Cerebellar cortex (tissue), 1 donor: Measurements from ENCODE around the gene KLHDC8A.
A peak's percentile ranks its signal among the peaks of the same experiment; 100 is the strongest.
"Not testable (repeated sequence)": the region's sequence is repeated elsewhere in the genome, so short reads cannot be mapped to it uniquely, and the experiment has no call there.

ENCODE experiments used
- DNase-seq: peaks from one replicate; pipeline ENCODE4 v3.0.0-alpha.2; 2015; ENCODE audit warnings: low spot score

The KLHDC8A gene, protein sequence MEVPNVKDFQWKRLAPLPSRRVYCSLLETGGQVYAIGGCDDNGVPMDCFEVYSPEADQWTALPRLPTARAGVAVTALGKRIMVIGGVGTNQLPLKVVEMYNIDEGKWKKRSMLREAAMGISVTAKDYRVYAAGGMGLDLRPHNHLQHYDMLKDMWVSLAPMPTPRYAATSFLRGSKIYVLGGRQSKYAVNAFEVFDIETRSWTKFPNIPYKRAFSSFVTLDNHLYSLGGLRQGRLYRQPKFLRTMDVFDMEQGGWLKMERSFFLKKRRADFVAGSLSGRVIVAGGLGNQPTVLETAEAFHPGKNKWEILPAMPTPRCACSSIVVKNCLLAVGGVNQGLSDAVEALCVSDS

DNA sequence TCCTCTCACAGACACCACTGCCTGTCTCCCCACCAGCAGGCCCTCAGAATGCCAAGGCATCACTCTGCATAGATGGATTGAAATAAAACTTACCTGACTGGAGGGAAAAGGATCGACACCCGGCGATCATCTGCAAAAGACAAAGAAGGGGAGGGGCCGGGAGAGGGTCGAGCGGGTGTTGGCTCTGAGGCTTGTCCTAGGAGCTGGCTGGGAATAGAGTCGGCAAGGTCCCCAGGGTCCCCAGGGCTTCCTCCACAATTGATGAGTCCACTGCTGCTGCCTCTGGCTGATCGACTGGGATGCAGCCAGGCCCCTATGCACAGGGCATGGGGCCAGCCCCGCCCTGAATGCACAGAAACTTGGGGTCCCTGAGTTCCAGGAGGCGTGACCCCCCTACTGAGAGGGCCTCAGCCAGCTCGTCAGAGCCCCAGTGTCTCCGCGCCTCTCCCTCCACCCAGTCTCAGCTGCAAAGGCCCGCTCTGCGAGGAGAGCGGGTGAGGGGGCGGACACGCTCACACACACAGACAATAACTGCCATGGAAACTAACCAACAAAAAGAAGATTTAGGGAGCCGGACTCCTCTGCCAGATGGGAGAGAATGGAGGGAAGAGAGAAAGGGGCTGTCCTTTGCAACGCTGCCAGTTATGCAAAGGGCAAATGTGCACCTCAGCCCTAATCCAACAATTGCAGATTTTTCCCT lies at the start of gene KLHDC8A:
TSS of gene KLHDC8A (minus strand) at position 483 of the 700 bp plus-strand sequence. CDS start 13,318 bp downstream, outside the sequence.
- no peak for DNase-seq

DNA sequence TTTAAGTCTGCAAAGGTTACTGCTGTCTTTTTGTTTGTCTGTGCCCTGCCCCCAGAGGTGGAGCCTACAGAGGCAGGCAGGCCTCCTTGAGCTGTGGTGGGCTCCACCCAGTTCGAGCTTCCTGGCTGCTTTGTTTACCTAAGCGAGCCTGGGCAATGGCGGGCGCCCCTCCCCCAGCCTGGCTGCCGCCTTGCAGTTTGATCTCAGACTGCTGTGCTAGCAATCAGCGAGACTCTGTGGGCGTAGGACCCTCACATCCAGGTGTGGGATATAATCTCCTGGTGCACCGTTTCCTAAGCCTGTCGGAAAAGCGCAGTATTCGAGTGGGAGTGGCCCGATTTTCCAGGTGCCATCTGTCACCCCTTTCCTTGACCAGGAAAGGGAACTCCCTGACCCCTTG lies 49.5 kb upstream of the KLHDC8A start:
- DNase-seq = not testable (repeated sequence)

DNA sequence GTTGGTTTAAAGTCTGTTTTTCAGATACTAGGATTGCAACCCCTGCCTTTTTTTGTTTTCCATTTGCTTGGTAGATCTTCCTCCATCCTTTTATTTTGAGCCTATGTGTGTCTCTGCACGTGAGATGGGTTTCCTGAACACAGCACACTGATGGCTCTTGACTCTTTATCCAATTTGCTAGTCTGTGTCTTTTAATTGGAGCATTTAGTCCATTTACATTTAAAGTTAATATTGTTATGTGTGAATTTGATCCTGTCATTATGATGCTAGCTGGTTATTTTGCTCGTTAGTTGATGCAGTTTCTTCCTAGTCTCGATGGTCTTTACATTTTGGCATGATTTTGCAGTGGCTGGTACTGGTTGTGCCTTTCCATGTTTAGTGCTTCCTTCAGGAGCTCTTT lies 47.8 kb upstream of the KLHDC8A start:
- not testable (repeated sequence) for DNase-seq

DNA sequence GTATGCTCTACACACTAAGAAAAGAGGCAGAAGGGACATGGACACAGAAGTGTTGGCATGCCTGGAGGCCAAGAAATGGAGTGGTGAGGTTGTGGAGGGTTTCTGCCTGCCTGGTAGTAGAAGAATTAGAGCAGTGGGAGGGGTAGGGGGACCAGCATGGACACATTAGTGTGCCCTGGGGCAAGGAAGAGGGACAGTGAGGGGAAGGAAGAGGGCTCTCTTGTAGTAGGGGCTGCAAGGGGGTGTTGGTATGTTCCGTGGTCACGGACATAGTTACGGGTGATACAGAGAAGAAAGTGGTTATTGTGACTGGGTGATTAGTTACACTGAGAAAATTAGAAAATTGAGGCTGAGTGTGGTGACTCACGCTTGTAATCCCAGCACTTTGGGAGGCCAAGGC lies 41.9 kb upstream of the KLHDC8A start:
- DNase-seq = no peak

DNA sequence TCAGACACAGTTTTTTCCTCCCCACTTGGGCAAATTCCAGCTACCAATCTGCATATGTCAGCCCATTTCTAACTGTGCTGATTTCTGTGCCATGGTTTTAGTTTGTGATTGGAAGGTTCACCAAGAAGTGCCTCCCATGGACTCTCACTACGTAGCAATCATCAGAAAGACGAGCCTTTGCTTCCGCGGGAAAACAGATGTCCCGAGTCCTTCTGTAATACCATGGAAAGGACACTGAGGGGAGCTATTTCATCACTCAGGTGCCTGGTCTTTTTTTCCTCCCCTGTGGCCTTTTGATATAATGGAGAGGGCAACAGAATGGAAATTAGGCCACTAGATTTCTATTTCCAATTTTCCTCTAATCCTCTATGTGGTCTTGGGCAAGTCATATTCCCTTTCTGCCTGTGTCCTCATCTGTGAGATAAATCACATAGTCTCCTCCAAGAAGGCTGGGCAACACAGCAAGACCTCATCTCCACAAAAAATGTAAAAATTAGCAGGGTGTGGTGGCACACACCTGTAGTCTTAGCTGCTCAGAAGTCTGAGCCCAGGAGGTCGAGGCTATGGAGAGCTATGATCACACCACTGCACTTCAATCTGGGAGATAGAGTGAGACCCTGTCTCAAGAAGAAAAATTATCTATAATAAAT lies 40.4 kb upstream of the KLHDC8A start:
- peak; percentile 91 for DNase-seq

DNA sequence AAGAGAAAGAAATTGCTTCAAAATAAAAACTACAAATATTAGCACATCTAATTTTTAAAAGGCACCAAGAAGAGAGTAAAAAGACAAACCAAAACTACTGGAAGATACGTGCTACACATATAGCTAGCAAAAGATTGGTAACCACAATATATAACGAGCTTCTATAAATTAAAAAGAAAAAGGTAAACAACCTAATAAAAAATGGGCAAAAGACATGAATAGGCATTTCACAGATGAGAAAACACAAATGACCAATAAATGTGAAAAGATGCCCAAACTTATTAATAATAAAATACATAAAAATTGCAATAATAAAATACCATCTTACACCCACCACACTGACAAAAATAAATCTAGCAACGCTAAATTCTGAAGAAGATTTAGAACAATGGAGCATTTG lies 38.9 kb upstream of the KLHDC8A start:
- DNase-seq = no peak

DNA sequence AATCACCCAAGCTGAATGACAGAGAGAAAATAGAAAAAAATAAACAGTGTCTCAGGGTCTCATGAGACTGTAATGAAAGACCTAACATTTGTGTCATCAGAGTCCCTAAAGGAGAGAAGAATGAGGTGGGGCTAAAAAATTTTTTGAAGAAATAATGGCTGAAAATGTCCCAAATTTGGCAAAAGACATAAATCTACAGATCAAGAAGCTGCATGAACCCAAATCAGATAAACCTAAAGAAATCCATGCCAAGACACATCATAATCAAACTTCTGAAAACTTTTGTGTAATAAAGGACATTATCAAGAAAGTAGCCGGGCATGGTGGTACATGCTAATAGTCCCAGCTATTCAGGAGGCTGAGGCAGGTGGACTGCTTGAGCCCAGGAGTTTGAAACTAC lies 35.9 kb upstream of the KLHDC8A start:
- no peak for DNase-seq

DNA sequence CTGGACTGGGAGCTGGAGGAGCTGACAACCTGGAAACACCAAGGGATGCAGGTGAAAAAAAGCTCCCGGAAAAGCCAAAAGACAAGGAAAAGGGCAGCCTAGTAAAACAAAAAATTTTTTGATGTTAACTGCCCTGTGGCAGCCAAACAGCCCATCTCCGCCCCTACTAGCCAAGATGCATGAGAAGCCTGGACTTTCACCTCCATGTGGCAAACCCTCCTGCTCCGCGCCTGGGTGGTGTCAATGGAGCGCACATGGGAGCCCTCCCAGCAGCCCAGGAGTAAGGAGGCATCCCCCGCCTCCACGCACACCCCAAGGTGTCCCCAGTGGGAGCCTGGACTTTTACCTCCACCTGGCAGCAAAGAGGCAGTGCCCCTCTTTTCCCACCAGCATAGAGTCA lies 34.7 kb upstream of the KLHDC8A start:
- DNase-seq = no peak

DNA sequence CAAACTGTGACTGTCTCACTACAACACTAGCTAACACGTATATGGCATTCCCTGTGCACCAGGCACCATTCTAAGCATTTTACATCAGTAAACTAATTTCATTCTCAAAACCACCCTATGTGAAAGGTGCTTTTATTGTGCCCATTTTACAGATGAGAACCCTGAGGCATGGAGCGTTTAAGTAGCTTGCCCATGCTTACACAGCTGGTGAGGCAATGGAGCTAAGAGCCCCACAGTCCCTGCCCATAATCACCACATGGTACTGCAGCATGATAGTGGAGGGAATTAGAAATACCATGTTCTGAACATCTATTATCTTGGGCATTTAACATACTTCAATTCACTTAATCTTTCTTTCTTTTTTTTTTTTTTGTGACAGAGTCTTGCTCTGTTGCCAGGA lies 31.1 kb upstream of the KLHDC8A start:
- DNase-seq = no peak

DNA sequence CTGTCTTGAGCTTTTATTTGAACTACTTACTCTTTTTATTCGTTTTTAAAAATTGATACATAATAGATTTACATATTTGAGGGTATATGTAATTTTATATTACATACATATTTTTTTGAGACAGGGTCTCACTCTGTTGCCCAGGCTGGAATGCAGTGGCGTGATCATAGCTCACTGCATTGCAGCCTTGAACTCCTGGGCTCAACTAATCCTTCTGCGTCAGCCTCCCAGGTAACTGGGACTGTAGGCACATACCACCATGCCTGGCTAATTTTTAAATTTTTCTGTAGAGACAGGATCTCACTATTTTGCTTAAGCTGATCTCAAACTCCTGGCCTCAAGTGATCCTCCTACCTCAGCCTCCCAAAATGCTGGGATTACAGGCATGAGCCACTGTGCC lies 26.3 kb upstream of the KLHDC8A start:
- DNase-seq = not testable (repeated sequence)

DNA sequence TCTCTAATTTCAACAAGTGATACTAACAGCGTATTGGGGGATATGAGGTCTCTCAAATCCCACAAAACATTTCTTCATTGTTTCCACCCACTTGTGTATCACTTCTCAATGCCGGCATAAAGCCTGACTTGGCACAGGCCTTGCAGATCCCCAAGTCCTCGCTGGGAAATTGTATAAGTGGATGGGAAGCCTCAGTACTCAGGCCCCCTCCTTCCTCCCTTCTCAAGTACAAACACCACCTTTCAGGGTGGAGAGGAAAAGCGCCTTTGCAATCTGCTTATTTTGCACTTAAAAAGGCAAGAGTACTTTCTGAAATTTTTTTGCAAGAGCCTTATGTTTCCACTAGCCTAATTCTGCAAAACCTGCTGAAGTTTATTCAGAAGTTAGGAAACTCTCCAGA lies 25.8 kb upstream of the KLHDC8A start:
- DNase-seq = no peak

DNA sequence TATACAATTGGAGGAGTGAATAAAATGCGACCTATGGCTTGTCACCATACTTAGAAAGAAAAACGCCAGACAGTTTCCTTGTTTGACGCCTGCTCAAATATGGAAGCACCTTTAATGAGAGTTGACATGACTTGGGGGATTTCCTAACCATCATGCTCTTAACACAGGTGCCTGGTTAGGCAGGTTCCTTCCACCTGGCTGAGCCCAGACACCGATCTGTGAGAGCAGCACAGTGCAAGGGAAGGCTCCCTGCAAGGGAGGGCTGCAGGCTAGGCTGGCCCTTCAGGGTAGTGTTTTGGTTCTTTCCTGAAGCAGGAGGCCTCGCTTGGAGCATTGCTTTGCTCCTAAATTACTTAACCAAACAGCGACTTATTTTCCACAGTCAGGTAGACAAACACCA lies 24.6 kb upstream of the KLHDC8A start:
- no peak for DNase-seq

DNA sequence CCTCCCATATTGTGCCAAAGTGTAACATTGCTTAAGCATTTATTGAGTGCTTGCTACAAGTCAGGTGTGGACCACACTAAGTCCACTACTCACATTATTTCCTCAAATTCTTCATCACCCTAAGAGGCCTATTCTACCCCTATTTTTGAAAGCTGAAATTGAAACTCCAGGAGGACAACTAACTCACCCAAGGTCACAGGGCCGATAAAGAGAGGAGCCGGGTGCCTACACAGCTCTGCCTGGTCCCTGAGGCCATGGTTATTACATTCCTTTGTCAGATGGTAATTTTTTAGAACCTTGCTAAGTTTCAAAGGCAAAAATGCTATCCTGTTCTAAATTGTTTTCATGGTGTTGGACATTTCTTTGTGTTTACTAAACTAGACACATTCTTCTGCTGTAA lies 24.2 kb upstream of the KLHDC8A start:
- no peak for DNase-seq

DNA sequence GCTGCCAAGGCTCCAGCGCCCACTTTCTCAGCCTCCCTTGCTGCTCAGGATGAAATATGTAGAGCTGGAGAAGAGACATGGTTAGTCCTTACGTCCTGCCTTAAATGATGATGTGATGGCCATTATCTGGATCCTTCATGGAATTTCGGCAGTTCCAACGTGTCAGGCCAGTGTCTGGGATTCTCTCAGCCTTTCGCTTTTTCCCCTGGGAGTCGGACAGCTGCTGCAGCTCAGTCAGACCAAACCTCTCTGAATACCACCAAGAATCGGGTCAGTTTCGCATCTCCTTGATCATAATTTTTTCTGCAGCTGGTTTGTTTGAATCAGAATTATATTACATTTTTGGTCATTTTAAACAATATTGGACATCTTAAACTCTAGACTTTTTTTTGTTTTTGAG lies 22.3 kb upstream of the KLHDC8A start:
- DNase-seq = no peak

DNA sequence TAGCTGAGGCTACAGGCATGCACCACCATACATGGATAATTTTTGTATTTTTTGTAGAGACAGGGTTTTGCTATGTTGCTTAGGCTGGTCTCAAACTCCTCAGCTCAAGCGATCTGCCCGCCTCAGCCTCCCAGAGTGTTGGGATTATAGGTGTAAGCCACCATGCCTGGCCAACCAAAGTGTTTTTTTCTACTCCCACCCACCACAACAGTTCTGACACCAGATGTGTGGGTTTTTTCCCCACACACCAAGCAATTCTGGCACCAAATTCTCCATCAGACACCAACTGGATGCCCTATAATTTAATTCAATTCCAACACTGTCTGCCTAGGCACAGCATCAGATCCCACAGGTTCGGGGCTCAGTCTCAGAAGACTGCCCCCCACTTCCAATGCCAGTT lies 20.6 kb upstream of the KLHDC8A start:
- DNase-seq = no peak

DNA sequence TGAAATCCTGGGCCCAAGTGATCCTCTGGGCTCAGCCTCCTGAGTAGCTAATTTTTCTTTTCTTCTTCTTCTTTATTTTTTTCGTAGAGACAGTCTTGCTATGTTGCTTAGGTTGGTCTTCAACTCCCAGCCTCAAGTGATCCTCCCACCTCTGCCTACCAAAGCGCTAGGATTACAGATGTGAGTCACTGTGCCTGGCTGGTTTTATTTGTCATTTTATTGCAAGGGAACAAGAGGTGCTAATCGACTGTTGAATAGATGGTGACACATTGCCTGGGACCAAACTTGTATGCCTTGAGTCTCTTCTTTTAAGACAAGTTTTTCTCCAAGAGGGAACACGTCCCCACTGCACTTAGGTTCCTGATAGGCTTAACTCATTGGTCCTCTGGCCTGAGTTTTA lies 20.0 kb upstream of the KLHDC8A start:
- no peak for DNase-seq

DNA sequence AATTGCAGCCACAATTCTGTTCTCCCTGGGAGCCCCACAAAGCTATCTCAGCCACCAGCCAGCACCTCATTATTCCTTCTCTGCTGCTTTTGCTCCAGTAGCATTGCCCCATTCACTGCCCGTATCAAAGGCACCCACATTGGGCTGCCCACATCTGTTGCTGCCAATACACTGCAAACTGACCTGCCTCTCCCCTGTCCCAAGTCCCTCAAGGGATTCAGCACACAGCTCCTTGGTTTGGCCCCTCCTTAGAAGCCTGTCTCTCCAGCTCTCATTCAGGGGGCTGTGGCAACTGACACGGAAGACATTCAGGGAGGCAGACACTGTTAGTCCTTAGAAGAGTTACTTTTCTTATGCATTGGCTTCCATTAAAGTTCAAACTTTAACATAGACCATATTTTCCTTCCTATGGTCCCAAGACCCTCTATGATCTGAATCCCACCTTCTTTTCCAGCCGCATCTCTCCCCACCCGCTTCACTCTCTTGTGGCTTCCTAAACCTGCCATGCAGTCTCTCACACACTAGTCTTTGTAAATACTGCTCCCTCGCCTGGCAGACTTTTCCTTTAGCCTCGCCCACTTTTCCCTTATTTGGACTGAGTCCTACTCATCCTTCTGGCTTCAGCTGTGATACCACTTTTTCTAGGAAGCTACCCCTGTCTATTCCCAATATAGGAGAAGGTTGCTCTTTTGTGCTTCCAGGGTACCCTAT lies 19.3 kb upstream of the KLHDC8A start:
- peak; percentile 54 for DNase-seq

DNA sequence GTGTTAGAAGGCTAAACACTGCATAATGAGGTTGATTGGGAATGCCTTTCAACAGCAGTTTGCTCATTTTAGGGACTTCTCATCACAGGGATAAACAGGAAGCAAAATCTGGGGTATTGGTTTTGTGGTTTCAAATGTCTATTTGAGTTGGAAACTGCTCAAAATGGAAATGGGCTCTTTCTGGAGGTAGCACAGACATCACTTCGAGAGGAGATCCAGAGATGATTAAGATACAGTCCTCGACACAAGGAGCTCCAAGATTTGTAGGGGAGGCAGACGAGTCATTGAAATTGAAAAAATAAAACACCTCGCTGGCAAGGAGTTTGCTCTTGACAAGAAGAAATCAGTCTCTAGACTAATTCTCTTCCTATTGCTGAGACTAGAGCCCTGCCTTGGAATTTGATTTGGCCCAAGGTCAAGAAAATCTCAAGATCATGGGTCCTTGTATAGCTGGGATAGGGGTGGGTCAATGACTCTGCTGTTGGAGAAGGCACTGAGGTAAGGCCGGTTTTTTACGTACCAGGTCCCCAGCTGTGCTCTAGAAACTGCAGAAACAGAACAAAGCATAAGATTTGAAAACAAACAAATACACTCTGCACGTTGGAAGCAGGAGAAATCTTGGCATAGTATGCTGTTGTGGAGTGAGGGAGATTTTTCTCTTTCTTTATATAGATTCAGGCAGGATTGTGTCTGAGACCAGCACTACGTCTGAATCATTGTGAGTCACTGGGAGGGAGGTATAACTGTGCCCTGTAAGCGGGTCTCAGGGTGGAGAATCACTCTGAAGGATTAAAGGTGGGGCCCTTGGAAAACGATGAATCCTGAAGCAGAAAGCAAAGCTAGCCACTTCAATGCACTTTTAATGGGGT lies 17.7 kb upstream of the KLHDC8A start:
- no peak for DNase-seq

DNA sequence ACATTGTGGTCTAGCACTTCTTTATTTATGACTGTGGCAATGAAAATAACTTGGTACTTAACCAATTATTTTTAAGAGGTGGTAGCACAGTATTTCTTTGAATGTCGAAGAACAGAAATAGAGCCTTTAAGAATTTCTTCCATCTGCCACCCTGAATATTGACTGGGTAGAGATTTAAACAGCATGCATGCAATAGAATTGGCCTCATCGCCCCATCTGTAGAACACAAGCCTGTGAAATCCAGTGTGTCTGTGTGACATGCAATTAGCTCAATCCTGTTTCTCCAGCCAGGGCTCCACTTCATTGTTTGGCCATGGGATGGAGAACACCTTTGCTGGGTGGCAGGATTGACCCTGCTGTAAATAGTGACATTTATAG lies 17.1 kb upstream of the KLHDC8A start:
- no peak for DNase-seq

DNA sequence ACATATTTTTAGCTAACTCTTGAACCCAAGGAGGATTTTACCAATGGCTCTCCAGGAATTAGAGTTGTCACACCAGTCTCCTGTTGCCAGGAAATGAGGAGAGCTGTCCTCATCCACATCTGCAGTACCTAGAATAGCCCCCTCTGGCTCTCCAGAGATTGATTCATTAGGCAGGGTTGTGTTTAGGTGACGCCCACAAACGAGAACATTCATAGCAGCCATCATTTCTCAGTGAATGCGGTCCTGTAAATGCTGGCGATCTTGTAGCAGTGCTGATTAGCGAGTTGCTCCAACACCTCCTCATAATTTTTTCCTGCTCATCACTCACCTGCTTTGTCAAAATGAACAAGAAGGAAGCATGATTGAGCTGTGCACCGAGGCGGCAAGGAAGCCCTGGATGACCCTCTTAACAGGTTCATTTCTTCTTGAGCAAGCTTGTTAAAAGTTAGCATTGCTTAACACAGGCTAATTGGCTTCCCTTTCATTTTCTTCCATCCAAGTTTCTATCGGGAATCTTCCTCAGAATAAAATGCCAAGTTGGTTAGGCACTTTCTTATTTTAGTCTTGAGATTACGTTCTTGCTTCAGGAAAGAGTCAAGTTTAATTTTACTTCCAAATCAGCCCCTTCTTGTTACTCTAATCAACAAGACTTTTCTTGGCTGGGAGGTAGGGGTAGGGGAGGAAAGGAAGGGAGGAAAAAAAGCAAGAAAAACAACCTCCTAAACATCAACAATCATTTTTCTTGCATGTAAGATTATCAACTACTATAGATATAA lies 16.5 kb upstream of the KLHDC8A start:
- no peak for DNase-seq
